HG03108 (cell line): ENCODE measurements around the gene SYNE2.
"Not testable (repeated sequence)": the region's sequence is repeated elsewhere in the genome, so short reads cannot be mapped to it uniquely, and the experiment has no call there.

Experiments
- ATAC-seq: cut with Tn5 transposase; IDR thresholded peaks from one replicate; pipeline ENCODE4 v1.9.1; 2021; ENCODE audit warnings: moderate library complexity; ENCODE audit not compliant: unreplicated experiment

The SYNE2 gene

GRCh38 chr14:64008016-64008415, 155.2 kb downstream of the SYNE2 start:
- ATAC-seq, result no peak

- ATAC-seq, result no peak
These were observed 159.2 kb downstream of the SYNE2 start for GRCh38 chr14:64012003-64012402.

DNA sequence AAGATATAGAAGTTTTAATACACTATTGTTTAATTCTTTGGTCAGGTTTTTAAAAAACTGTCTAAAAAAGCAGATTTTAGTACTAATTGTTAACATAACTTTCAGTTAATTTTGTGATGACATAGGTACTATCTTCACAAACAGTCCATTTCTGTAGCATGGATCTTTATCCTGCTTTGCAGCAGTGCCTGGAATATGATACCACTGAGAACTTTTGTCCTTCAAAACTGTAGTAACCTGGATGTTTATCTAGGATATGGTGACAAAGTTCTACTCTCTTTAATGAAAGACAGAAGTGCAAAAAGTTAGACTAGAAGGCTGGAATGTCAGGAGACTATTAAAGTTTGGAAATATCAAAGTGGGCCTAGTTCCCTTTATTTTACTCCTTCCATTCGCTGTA, 159.9 kb downstream of the SYNE2 start:
- no peak for ATAC-seq

DNA sequence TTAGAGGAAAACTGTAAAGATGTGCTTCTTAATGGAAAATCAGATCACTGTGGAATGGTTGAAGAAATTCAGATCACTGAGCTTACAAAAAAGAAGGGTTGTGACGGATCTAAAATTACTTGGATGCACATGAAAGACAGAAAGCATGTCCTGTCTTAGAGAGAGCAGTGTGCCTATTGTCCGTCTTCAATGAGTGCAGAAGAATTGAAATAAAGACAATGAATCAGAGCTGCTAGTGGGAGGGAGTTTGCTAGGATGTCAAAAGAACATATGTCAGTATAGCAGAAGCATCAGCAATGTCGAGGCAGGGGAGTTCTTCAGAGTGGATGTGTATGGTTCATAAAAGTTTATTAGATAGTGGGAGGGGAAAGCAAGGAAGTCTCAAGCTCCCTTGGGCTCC, 172.7 kb downstream of the SYNE2 start:
- no peak for ATAC-seq

DNA sequence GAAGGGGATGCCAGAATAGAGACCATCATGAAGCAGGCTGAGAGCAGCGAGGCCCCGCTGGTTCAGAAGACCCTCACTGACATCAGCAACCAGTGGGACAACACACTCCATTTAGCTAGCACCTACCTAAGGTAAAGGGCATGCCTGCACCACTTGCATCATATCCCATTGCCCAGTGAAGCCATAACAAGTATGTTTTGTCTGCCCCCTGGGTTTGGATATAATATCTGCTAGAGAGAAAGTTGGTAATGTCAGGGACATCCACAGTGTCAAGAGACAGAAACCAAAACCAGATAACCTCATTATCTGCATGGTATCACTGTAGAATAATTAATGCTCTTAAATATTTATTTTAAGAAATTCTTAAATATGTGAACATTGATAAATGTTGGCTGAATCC, 173.8 kb downstream of the SYNE2 start:
- ATAC-seq, result no peak

GRCh38 chr14:64035143-64035542, 182.3 kb downstream of the SYNE2 start:
- no peak for ATAC-seq

GRCh38 chr14:64037869-64038745, 185.3 kb downstream of the SYNE2 start:
- ATAC-seq, result not testable (repeated sequence)

- no peak for ATAC-seq
These were observed 186.2 kb downstream of the SYNE2 start for GRCh38 chr14:64038841-64039542.

DNA sequence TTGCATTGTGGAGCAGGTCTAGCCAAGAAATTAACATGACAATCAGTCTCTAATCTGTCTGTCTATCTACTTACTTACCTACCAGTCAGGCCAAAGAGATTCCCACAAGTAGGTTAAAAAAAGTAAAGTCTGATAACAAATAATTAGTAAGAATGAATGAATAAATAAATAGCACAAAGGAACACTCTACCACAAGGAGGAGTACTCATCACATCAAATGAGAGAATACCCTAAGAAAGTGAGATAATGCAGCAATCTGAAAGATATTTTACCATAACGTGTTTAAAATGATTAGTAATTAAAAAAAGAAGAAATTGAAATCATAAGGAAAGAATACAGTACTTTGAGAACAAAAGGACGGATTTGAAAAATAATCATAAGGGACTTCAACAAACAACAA, 187.2 kb downstream of the SYNE2 start:
- ATAC-seq, result no peak

DNA sequence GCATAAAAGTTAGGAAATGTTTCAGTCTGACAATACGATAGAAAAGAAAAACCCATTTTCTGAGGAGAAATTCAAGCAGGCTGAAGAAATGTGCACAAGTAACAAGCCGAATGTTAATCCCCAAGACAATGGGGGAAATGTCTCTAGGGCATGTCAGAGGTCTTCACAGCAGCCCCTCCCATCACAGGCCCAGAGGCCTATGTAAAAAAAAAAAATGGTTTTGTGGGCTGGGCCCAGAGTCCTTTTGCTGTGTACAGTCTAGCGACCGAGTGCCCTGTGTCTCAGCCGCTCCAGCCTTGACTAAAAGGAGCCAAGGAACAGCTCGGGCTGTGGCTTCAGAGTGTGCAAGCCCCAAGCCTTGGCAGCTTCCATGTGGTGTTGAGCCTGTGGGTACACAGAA, 190.5 kb downstream of the SYNE2 start:
- ATAC-seq, result not testable (repeated sequence)

- ATAC-seq, result no peak
These were observed 192.3 kb downstream of the SYNE2 start for GRCh38 chr14:64045091-64045490.

DNA sequence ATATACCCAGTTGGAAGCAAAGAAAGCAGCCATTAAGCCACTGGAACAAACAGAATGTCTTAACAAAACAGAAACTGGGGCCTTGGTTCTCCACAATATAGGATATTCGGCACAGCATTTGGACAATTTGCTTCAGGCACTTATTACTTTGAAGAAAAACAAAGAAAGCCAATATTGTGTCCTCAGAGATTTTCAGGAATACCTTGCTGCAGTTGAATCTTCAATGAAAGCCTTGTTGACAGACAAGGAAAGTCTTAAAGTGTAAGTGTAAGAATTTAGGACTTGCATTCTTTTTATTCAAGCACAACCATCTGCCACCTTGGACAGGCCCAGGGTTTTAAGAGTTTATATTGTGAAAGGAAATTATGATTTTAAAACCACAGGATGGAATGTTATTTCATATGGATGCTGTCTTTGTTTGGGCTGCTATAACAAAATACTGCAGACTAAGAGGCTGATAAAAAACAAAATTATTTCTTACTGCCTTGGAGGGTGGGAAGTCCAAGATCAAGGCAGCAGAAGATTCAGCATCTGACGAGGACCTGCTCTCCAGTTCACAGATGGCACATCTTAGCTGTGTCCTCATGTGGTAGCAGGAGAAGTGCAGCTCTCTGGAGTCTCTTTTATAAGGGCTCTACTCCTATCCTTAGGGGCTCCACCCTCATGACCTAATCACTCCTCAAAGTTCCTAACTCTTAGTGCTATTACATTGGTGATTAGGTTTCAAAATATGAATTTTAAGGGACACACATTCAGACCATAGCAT, 197.0 kb downstream of the SYNE2 start:
- ATAC-seq, result no peak

DNA sequence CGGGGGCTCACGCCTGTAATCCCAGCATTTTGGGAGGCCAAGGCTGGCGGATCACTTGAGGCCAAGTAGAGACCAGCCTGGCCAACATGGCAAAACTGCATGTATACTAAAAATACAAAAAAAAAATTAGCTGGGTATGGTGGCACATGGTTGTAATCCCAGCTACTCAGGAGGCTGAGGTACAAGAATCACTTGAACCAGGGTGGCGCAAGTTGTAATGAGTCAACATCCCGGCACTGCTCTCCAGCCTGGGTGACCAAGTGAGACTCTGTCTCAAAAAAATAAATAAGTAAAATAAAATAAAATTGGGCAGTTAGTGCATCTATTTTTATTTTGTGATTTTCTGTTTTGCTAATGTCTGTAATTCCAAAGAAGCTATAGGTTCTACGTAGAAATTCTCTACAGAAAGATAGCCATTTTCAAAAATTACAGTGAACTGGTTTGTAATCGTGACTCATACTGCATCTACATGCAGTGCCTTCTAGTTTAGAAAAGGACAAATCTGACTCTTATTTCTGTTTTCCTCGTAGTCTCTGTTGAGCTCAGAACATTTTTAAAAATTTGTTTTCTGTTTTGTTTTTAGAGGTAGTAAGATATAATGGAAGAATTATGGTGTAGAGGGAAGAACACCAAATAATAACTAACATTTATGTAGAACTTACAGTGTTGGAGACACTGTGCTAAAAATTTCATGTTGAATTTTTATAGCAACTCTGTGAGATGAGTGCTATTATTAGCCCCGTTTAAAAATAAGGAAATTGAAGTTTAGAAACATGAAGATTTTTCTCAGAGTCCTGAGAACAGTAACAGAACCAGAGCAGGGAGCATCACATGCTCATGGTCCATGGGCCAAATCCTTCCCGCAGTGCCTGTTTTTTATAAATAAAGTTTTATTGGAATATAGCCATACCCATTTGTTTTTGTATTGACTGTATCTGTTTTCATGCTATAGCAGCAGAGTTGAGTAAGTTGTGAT, 201.2 kb downstream of the SYNE2 start:
- ATAC-seq, result no peak

- no peak for ATAC-seq
These were observed 206.8 kb downstream of the SYNE2 start for GRCh38 chr14:64059454-64060198.

GRCh38 chr14:64060199-64060545, 207.4 kb downstream of the SYNE2 start:
- ATAC-seq, result no peak

- no peak for ATAC-seq
These were observed 207.9 kb downstream of the SYNE2 start for GRCh38 chr14:64060648-64061096.

DNA sequence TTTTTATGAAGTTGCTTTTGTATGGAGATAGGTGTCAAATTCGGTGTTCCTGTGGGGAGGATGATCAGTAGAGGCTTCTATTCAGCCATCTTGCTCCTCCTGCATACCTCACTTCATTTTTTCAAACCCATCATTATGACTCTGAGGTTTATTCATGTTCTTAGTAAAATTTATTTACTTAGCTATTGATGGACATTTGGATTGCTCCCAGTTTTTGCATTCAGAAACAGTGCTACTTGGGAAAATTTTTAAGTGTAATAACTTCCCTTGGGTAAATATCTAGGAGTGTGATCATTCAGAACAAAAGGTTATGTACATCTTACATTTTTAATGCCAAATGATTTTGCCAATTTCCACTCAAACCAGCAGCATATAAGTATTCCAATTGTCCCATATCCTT, 208.3 kb downstream of the SYNE2 start:
- ATAC-seq, result no peak

DNA sequence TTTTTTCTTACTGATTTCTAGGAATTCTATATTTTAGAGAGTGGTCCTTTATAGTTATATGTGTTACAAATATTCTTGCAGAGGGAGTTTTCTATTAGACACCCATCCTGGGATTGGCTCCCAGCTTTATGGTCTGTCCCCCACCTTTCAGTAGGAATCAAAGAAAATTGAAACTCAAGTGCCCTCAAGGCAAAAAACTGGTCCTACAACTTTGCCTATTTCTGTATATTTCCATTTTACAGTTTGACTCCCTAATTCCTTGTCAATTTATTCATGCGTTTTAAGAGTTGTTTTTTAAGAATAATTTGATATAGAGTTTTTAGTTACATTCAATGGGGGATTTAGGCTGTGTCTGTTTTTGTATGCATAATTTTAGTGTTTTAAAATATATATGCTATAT, 208.9 kb downstream of the SYNE2 start:
- no peak for ATAC-seq

DNA sequence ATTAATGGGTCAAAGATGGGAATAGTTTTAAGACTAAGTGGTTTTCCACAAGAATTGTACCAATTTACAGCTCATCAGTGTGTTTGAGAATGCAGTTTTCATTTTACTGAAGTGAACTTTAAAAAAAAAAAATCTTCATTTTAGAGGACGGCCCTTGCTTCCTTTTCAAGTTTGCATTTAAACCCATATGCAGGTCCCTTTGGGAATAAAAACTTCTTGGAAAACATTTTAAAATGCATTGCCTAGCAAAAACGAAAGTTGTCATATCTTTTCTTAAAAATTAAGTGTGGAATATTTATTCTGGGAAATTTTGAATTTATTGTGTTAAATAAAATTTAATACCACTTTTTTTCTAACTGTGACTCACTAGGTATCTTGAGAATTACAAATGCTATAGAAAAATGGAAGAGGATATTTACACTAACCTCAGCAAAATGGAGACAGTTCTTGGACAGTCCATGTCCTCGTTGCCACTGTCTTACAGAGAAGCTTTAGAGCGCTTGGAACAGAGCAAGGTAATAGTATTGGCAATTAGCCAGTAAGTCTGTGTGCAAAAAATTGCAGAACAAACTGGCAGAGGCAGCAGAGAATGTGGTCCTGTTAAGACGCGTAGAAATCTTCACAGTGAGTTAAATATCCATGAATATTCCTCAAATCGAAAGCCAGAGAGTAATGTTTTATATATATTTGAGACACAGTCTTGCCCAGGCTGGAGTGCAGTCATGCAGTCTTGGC, 209.7 kb downstream of the SYNE2 start:
- ATAC-seq, result no peak
